ENCODE data around the gene TBK1.

The TBK1 gene

DNA sequence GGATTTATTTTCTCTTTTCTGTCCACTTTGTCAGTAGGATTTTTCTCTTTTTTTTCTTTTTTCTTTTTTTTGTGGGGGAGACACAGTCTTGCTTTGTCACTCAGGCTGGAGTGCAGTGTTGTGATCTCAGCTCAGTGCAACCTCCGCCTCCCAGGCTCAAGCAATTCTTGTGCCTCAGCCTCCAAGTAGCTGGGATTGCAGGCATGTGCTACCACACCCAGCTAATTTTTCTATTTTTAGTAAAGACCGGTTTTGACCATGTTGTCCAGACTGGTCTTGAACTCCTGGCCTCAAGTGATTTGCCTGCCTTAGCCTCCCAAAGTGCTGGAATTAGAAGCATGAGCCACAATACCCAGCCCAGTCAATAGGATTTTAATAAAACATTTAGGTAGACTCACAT lies 21.0 kb upstream of the TBK1 start:
- H3K4me3 ChIP-seq (replicated peaks; ENCODE audit: low read depth, low read length): no peak overlapping the region
- DNase-seq (ENCODE audit: low read depth): no peak
- TF ChIP-seq, protein P1, sequence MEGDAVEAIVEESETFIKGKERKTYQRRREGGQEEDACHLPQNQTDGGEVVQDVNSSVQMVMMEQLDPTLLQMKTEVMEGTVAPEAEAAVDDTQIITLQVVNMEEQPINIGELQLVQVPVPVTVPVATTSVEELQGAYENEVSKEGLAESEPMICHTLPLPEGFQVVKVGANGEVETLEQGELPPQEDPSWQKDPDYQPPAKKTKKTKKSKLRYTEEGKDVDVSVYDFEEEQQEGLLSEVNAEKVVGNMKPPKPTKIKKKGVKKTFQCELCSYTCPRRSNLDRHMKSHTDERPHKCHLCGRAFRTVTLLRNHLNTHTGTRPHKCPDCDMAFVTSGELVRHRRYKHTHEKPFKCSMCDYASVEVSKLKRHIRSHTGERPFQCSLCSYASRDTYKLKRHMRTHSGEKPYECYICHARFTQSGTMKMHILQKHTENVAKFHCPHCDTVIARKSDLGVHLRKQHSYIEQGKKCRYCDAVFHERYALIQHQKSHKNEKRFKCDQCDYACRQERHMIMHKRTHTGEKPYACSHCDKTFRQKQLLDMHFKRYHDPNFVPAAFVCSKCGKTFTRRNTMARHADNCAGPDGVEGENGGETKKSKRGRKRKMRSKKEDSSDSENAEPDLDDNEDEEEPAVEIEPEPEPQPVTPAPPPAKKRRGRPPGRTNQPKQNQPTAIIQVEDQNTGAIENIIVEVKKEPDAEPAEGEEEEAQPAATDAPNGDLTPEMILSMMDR (IDR thresholded peaks at IDR 0.05; ENCODE audit: low read length, missing control alignments): no peak

DNA sequence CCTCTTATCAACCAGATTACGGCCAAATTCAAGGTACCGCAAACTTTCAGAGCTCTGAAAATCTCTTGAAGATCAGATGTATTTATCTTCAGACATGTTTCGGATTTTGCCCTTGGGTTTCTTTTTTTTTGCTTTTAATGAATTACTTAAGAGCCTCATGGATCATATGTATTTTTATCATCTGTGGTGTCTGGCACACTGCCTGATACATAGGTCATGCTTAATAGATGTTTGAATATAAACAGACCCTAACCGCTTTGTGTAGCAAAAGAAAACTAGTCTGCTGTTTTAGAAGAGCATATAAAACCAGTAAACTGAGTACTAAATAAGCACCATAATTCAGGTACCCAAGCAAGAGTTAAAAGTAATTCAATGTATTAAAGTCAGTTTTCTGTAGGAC lies 20.1 kb upstream of the TBK1 start:
- TF ChIP-seq, protein P1 (IDR thresholded peaks at IDR 0.05; ENCODE audit: low read length, missing control alignments): no peak
- DNase-seq (ENCODE audit: low read depth): no peak
- H3K4me3 ChIP-seq (replicated peaks; ENCODE audit: low read depth, low read length): no peak overlapping the region

DNA sequence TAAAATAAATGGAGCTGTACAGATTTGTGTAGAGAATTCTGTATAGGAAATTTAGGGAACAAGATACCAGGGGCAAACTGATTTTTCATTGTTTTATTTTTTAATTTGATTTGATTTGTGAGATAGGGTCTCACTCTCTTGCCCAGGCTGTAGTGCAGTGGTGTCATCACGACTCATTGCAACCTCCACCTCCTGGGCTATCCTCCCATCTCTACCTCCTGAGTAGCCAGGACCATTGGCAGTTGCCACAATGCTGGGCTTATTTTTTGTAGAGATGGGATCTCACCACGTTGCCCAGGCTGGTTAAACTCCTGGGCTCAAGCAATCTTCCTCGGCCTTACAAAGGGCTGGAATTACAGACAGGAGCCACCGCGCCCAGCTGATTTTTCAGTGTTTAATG lies 18.0 kb upstream of the TBK1 start:
- TF ChIP-seq, protein P1 (IDR thresholded peaks at IDR 0.05; ENCODE audit: low read length, missing control alignments): no peak
- no peak for DNase-seq (ENCODE audit: low read depth)
- no peak overlapping the region for H3K4me3 ChIP-seq (replicated peaks; ENCODE audit: low read depth, low read length)

DNA sequence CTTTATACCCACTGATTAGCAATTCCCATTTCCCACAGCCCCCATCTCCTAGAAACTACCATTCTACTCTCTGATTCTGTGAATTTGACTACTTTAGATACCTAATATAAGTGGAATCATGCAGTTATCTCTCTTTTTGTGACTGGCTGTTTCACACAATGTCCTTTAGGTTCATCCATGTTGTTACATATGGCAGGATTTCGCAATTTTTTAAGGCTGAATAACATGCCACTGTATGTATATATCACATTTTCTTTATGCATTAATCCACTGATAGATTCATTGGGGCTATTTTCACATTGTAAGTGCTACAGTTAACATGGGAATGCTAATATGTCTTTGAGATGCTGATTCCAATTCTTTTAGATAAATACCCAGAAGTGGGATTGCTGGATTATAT lies 11.8 kb upstream of the TBK1 start:
- no peak overlapping the region for H3K4me3 ChIP-seq (replicated peaks; ENCODE audit: low read depth, low read length)
- no peak for DNase-seq (ENCODE audit: low read depth)
- TF ChIP-seq, protein P1 (IDR thresholded peaks at IDR 0.05; ENCODE audit: low read length, missing control alignments): no peak

DNA sequence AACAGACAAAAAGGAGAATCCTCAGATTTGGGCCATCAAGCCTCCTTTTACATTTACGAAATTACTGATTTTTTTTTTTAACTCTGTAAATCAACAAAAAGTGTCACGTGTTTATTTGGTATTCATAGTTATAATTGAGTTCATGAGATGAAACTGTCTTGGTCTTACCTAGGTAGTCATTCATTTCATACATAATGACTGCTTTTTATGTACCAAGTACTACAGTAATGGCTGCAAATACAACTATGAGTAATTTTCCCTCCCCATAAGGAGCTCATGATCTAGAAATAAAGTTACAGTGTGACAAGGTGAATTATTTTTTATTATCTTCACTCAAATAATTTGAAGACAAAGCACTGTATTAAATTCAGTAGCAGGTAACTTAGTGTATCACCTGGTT lies 6.4 kb upstream of the TBK1 start:
- TF ChIP-seq, protein P1 (IDR thresholded peaks at IDR 0.05; ENCODE audit: low read length, missing control alignments): no peak
- DNase-seq (ENCODE audit: low read depth): no peak
- H3K4me3 ChIP-seq (replicated peaks; ENCODE audit: low read depth, low read length): no peak overlapping the region

DNA sequence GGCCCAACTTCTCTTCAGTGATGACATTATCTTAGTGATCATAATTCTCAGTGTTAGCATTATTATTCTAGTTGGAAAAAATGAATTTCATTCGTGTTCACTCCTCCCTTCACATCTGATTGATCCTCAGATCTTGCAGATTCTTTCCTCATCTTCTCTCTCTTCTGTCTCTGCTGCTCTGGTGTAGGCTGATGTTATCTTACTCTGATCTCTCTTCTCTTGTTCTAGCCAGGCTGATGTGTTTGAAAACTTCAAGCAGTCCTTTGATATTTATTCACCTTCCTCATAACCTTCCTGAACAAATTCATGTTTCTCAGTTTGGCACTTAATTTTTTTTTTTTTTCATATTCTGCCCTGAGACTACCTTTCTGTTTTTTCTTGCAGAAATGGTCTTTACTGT lies 5.6 kb upstream of the TBK1 start:
- DNase-seq (ENCODE audit: low read depth): no peak
- TF ChIP-seq, protein P1 (IDR thresholded peaks at IDR 0.05; ENCODE audit: low read length, missing control alignments): no peak
- H3K4me3 ChIP-seq (replicated peaks; ENCODE audit: low read depth, low read length): no peak overlapping the region

- no peak overlapping the region for H3K4me3 ChIP-seq (replicated peaks; ENCODE audit: low read depth, low read length)
- TF ChIP-seq, protein P1 (IDR thresholded peaks at IDR 0.05; ENCODE audit: low read length, missing control alignments): no peak
- no peak for DNase-seq (ENCODE audit: low read depth)
Measured at GRCh38 chr12:64450057-64450640, 1.8 kb upstream of the TBK1 start.
